Stomach (tissue), 4 donors: ENCODE measurements around the gene FHL1.

Source experiments
- CTCF ChIP-seq, 7 experiments: fragments of 450-650 bp in 4 of 7; fragments of 200-600 bp in 3 of 7; sonication (generic) in 3 of 7; IDR thresholded peaks; one replicate each; pipeline ENCODE4 v1.5.1; 2016 to 2019; ENCODE audit warnings: antibody characterized with exemption in 7 of 7, control low read depth in 2 of 7, mild to moderate bottlenecking in 1 of 7
- EP300 ChIP-seq: sonication (generic); formaldehyde crosslinking; IDR thresholded peaks from one replicate; pipeline ENCODE4 v1.6.1; 2017; ENCODE audit warnings: antibody characterized with exemption
- POLR2AphosphoS5 ChIP-seq, 3 donors: sonication (generic); formaldehyde crosslinking; IDR thresholded peaks; one replicate each; pipeline ENCODE4 v1.6.1; 2016; ENCODE audit warnings: antibody characterized with exemption in 3 of 3

GRCh38 chrX:136122207-136122606 lies 25.1 kb upstream of the FHL1 start:
- TF ChIP-seq CTCF (IDR thresholded peaks at IDR 0.05), result no peak
- TF ChIP-seq POLR2AphosphoS5 (IDR thresholded peaks at IDR 0.05), result no peak
- TF ChIP-seq EP300, result no peak
